T-helper 9 cell (primary cell): ENCODE results near the gene SEMA3A.
"Not testable (repeated sequence)": the region's sequence is repeated elsewhere in the genome, so short reads cannot be mapped to it uniquely, and the experiment has no call there.

Experiments
- DNase-seq: peaks from one replicate; pipeline ENCODE4 v3.0.0-alpha.2; 2020

Gene SEMA3A

GRCh38 chr7:84058311-84059076, 136.1 kb downstream of the SEMA3A start:
- no peak for DNase-seq

- no peak for DNase-seq
These were observed 137.0 kb downstream of the SEMA3A start for GRCh38 chr7:84057576-84057975.

- DNase-seq = no peak
These were observed 138.5 kb downstream of the SEMA3A start for GRCh38 chr7:84055904-84056605.

- DNase-seq = not testable (repeated sequence)
These were observed 139.4 kb downstream of the SEMA3A start for GRCh38 chr7:84055199-84055598.

- no peak for DNase-seq
These were observed 145.3 kb downstream of the SEMA3A start for GRCh38 chr7:84049071-84049836.

- no peak for DNase-seq
These were observed 147.5 kb downstream of the SEMA3A start for GRCh38 chr7:84047085-84047484.

- no peak for DNase-seq
These were observed 149.8 kb downstream of the SEMA3A start for GRCh38 chr7:84044834-84045233.

- no peak for DNase-seq
These were observed 150.9 kb downstream of the SEMA3A start for GRCh38 chr7:84043661-84044191.

- DNase-seq = no peak
These were observed 152.5 kb downstream of the SEMA3A start for GRCh38 chr7:84042110-84042539.

- no peak for DNase-seq
These were observed 152.9 kb downstream of the SEMA3A start for GRCh38 chr7:84041649-84042048.

GRCh38 chr7:84040355-84040754, 154.2 kb downstream of the SEMA3A start:
- no peak for DNase-seq

GRCh38 chr7:84039432-84039831, 155.2 kb downstream of the SEMA3A start:
- no peak for DNase-seq

- no peak for DNase-seq
These were observed 166.9 kb downstream of the SEMA3A start for GRCh38 chr7:84027678-84028077.

GRCh38 chr7:84025332-84025927, 169.2 kb downstream of the SEMA3A start:
- DNase-seq = no peak

GRCh38 chr7:84022684-84023308, 171.8 kb downstream of the SEMA3A start:
- no peak for DNase-seq

GRCh38 chr7:84022009-84022408, 172.6 kb downstream of the SEMA3A start:
- DNase-seq = no peak

GRCh38 chr7:84021292-84021908, 173.2 kb downstream of the SEMA3A start:
- no peak for DNase-seq

GRCh38 chr7:84017651-84018050, 176.9 kb downstream of the SEMA3A start:
- DNase-seq = no peak

- DNase-seq = no peak
These were observed 180.9 kb downstream of the SEMA3A start for GRCh38 chr7:84013616-84014240.

- DNase-seq = no peak
These were observed 184.8 kb downstream of the SEMA3A start for GRCh38 chr7:84009782-84010181.

- no peak for DNase-seq
These were observed 185.5 kb downstream of the SEMA3A start for GRCh38 chr7:84009051-84009450.
